ENCODE results near the gene GNAS.

DNA sequence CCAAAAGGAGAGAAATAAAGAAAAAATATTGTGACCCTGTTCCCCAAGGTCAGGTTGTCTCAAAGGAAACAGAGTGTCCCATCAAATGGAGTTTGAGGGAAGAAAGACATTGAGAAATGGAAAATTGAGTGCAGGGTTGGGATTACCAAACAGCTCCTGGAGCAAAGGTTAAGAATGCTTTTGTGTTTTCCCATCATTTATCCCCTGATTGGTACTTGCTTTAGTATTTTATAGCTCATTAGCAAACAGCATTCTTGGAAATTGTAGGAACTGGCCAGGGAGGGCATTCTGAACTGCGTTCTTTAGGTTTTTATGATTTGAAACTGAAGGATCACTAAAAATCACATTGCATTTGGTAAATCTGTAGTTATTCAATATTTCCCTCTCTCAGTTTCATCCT, 69.5 kb downstream of the GNAS start:
- TF ChIP-seq CTCF (conservative IDR thresholded peaks at IDR 0.05) (no peak), ZFX (IDR thresholded peaks at IDR 0.05) (no peak)

Data from C4-2B (cell line).